Fibroblast of skin of left biceps (primary cell): ENCODE measurements around the gene OR6Y1.

Experiments used
- DNase-seq, 2 experiments: peaks; one replicate each; pipeline ENCODE4 v3.0.0-alpha.2; 2013; ENCODE audit warnings: low read depth in 2 of 2

The OR6Y1 gene

GRCh38 chr1:158554352-158554751 lies at the start of gene OR6Y1:
TSS of gene OR6Y1 (minus strand) at chr1:158554405. CDS start at chr1:158548105, 6,300 bp downstream.
- DNase-seq, result no peak

DNA sequence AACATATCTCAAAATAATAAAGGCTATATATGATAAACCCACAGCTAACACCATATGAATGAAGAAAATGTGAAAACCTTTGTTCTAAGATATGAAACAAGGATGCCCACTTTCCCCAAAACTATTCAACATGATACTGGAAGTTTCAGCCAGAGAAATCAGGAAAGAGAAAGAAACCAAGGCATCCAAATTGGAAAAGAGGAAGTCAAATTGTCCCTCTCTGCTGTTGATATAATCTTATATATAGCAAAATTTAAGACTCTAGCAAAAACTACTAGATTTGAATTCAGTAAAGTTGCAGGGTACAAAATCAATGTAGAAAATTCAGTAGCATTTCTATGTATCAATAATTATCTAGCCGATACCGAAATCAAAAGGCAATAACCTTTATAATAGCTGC lies 46.5 kb upstream of the OR6Y1 start:
- no peak for DNase-seq

DNA sequence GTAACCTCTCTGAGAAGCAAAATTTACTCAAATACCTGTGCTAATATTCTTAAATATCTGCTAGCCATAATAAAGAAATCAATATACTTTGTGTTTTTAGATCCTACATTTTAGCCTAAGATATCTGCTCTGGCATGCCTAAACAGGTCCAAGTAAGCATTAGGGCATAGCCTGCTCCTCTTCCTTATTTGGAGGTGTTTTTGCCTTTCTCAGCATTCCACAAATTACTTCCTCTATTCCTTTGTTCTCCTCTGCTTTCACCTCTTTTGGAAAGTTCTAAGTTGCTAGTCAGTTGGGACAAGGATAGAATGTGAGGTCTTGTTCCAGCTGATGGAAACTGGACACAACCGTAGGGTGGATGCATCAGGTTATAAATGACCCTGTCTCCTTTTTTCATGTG lies 32.7 kb upstream of the OR6Y1 start:
- DNase-seq, result no peak

DNA sequence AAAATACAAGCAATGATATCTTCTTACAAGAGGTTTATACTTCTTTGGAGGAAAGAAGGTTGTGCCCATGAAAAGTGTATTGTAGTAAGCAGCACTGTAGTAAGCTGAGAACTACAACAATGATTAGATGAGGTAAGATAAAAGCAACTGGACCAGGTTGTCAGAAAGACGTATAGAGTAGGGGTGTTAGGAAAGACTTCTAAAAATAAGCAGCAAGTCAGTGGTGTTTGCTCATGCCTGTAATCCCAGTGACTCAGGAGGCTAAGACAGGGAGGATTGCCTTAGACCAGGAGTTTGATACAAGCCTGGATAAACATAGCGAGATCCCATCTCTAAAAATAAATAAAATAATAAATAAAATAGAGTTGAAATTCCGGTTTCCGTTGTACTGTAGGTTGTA lies 29.8 kb upstream of the OR6Y1 start:
- DNase-seq, result no peak

DNA sequence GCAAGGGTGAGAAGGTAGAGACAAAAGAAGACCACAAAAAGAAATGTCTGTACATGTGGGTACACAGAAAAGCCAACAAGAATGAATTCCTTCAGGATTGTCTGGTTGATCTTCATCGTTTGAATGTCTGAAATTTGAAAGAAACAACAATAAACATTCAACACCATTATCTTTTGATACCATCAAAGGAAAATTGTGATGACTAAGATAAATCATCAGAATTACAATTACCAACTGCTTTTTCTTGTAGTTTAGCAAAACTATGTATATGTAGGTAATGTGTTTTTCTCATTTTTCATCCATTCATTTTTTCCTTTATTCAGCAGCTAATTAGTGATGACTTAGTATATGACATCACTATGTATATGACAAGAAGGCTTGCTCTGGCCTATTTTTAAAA lies 25.5 kb upstream of the OR6Y1 start, which contains the start of gene OR10X1:
TSS of gene OR10X1 (minus strand) at position 167 of the 400 bp plus-strand sequence. CDS start at position 167, 0 bp downstream.
- DNase-seq, result no peak

DNA sequence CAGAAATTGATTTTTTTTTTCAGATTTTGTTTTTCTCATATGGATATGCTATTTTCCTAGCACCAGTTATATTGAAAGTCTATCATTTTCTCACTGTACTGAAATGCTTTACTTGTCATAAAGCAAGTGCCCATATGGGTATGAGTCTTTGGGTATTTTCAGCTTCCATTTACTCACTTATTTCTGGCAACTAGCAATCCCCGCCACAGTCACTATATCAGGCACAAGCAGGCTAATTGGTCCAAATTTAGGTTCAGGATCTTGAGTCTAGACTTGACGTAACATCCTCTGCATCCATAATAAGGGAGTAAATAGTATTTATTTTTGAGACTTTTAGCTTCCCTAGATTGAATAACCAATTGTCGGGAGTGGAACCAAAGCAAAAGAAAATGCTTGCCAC lies 23.4 kb upstream of the OR6Y1 start:
- DNase-seq, result no peak

GRCh38 chr1:158572226-158572625 lies 18.0 kb upstream of the OR6Y1 start:
- no peak for DNase-seq

GRCh38 chr1:158570480-158570879 lies 16.3 kb upstream of the OR6Y1 start, which contains the start of gene OR6P1:
TSS of gene OR6P1 (minus strand) at chr1:158570580. CDS start at chr1:158563604, 6,976 bp downstream.
- DNase-seq, result no peak

- no peak for DNase-seq
These were observed 10.4 kb upstream of the OR6Y1 start for GRCh38 chr1:158564608-158565007.

DNA sequence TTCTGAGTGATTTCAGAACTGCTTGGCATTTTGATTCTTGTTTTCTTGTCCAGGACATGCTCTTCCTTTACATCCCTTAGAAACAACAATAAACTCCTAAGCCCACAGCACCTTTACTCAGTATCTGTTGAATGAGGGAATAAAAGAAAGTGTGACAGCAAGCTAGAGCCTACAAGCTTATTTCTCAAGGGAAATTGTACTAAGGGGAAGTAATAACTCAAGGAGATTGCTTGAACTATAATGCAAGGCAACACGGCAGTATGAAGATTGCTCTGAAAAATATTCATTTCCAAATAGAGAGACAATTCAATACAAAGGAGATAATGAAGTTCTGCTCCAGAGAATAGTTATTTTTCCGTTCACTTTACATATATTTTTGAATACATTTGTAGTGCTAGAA lies 9.6 kb upstream of the OR6Y1 start:
- no peak for DNase-seq

- DNase-seq, result no peak
These were observed 5.5 kb upstream of the OR6Y1 start for GRCh38 chr1:158559696-158560095.

DNA sequence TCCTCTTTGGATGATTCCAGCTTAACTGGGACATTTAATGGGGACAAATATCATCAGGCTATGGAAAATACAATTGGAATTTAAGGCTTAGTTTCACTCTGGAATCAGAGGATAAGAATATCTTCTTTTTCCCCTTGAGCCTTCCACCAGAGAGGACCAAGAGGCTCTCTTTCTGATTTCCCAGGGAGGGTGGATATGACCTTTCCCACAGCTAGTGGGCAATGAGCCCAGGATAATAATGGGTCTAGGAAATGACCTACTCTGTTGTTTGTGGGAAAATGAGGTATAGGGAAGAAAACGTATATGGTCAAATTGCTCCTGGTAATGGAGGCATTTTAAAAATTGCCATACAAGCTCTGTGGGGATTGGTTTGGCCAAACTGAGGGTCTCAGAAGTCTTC lies 1.9 kb downstream of the OR6Y1 start:
- no peak for DNase-seq

- no peak for DNase-seq
These were observed 6.7 kb downstream of the OR6Y1 start for GRCh38 chr1:158547533-158547932.

- no peak for DNase-seq
These were observed 16.6 kb downstream of the OR6Y1 start for GRCh38 chr1:158537609-158538008.

DNA sequence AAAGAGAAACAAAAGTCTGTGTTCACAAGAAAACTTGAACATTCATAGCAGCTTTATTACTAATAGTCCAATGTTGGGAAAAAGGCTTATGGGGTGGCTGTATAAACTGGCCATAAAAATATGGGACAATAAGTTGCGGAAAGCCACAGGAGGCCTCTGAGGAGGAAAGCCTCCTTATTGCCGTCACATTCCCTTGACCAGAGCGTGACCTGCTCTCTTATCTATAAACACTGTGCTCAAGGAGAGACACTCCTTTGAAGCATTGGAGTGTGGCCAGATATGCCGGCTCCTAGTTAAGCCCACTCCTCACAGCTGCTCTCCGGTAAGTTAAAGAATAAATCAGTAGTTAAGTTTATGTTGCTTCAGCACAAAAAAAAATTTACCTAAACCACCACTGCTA lies 19.7 kb downstream of the OR6Y1 start:
- no peak for DNase-seq

DNA sequence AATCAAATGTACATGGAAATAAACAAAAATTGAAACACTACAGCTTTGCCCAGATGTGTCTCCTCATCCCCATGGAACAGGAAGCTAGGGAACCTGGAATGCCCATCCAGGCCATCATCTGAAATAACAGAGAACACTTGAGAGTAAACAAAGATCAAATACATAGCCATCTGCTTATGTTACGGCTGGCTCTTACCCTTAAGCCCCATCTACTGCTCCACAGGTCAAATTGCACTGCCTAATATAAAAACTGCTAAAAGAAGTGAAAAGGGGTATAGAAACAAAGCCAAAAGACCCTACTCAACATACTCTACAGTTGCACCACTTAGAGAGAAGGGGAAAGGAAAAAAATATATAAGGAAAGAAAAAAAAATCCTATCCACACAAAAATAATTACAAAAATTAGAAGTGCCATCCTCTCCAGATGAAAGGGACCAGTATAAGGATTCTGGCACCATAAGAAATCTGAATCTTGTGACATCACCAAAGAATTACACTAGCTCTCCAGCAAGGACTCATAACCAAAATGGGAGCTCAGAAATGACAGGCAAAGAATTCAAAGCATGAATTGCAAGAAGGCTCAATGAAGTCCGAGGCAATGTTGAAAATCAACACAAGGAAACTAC lies 26.9 kb downstream of the OR6Y1 start:
- DNase-seq, result no peak

- DNase-seq, result no peak
These were observed 32.5 kb downstream of the OR6Y1 start for GRCh38 chr1:158521666-158522058.

- DNase-seq, result no peak
These were observed 33.1 kb downstream of the OR6Y1 start for GRCh38 chr1:158520955-158521665.

DNA sequence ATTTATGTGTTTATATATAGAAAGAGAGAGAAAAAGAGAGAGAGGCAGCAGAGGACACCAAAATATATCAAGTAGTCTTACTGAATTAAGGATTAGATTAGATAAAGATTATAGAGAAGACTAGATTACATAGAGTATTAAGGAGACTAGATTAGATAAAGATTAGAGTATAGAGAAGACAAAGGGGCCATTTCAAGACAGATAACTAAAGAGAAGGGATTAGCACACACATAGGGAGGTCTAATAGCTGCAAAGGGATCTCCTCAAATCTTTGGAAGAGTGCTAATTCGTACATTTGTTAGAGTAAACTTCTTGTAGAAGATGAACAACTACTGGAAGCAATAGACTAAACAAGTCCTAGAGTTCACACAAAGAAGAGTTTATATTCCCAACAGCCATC lies 34.2 kb downstream of the OR6Y1 start:
- DNase-seq, result no peak

GRCh38 chr1:158516966-158517365 lies 37.2 kb downstream of the OR6Y1 start:
- DNase-seq, result no peak

DNA sequence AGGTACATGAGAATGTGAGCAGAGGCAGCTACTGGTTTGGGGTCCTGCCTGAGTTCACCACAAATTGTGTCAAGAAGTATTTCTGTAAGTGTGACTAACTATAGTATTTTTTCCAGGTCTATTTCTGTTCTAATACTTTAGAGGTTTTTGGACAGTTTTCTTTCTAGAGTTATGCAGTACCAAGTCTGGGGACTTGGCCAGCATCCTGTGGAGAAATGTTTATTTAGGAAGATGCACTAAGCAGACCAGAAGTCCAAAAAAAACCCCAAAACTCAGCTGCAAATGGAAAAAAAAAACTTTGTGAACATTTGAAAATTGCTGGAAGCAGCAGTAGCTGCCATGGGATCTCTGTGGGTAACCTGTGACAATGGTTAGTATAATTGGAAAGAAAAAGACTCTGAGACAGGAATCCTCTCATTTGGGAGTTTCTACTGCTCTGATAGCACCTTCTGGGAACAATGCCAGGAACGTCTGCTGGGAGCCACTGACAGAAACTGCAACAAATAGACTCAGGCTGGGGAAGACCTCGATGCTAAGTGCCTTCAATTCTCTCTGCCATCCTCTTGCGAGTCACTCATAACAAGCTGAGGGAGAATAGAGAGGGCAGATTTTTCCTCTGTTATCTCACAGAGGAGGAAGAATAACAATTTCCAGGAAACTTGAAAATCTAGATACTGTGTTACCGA lies 44.6 kb downstream of the OR6Y1 start:
- DNase-seq, result no peak

DNA sequence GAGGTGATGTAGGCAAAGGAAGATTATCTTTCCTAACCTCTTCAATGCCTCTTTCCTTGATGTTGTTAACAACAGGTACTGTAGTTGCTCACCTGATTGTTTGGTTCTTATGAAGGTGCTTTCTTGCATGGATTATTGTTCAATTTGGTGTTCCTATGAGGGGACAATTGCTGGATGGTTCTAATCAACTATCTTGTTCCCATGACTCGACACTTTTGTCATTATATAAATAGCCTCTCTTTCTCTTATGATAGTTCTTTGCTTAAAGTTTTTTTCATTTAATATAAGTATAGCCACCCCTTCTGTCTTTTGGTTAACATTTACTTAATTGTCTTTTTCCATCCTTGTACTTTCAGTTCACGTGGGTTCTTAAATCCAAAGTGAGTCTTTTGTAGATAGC lies 46.7 kb downstream of the OR6Y1 start:
- DNase-seq, result no peak
